ENCODE results near the gene TM4SF1. TPM values are rescaled to one million over a fixed set of nuclear protein-coding genes. Genes with fewer than 3 reads are reported as not detected.
A peak's percentile ranks its signal among the peaks of the same experiment; 100 is the strongest.

TM4SF1 gene
- total RNA-seq (2021; ENCODE audit: unreplicated experiment) = 1,063 TPM
- 1,714 TPM for polyA plus RNA-seq (2012; ENCODE audit: insufficient read length)
- percentile 100 among the genes with signal in this experiment for Bru-seq, nascent RNA
- BruChase-seq, experiment 1, labeled RNA remaining after a 2-hour chase = percentile 100 among the genes with signal in this experiment
- BruChase-seq, experiment 2, labeled RNA remaining after a 6-hour chase = percentile 100 among the genes with signal in this experiment
- long read RNA-seq, transcript TM4SF1-204 (4 exons, 976 nt) = minor isoform, 7 of 2,818 reads
- long read RNA-seq, transcript TM4SF1-201 (5 exons, 1,771 nt) = major isoform, 1,677 of 2,818 reads
- long read RNA-seq, partial matches to known transcripts = 22 of 2,818 reads
- long read RNA-seq, other reads (novel, unspliced or antisense) = 1,112 of 2,818 reads

DNA sequence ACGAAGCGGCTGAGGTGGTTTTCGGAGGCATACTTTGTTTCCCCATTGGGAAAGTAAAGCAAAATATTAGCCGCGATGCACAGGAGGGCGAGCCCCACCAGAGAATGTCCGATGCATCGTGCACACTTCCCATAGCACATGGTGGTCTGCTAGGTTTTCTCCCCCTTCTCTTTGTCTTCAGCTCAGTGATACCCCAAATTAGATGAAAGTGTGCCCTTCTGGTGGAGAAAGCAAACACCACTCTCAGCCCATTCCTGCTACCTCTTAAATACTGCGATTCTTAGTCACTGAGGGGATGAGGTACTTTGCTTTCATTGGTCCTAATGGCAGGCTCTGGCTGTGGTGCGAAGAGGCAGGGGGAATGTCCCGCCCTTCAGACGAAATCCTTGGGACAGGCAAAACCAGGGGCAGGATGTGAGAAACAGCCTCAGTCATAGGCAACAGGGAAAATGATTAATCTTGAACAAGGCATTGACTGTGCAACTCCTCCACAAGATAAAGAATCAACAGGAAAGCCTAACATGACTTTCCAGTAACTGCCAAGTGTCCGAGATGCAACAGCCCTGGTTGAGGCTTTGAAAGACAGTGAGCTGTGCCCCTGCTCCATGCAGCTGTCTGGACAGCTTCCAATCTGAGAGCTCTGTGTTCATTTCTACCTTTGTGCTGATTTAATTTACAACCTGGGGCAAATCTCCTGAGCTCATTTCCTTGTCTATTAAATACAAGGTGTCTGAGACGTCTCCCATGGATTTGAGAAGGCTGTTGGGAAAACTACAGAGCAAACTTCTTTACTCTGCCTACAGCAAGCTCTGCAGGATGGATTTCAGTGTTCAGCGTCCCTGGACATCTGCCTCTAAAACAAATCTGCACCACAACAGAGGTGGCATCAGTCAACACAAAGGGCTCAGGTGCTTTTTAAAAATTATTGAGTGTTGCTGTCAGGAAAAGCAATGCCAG is at the start of gene TM4SF1:
TSS of gene TM4SF1 (minus strand) at position 242 of the 957 bp plus-strand sequence. CDS start at position 140, 102 bp downstream.
- BruUV-seq (replicated peaks) = TSS peak; percentile 98
- DNase-seq (ENCODE audit: low read depth, low spot score) (peak; percentile 98), ATAC-seq (peak; percentile 85)
- CTCF ChIA-PET = no interaction called here
- H3K9me3 ChIP-seq (ENCODE audit: control insufficient read depth, insufficient read depth, low read depth, low read length) = no peaks in the 10 kb centered on the region
- POLR2A ChIA-PET = interaction anchor here (0.5 to 1.7 kb wide), 11 partner anchors 9 to 248 kb away, joined by 3 to 11 read pairs (median 4); partner anchors contain the start of gene HPS3
- intact Hi-C loops (cut with micrococcal nuclease; ENCODE audit: unreplicated experiment) = no loop called here
- no peak for TF ChIP-seq REST (IDR thresholded peaks at IDR 0.05; ENCODE audit: insufficient read depth in 1 of 2, low read depth in 2 of 2, low read length in 1 of 2)
- no peak for TF ChIP-seq CTCF (IDR thresholded peaks at IDR 0.05)
- peak; percentile 88 for TF ChIP-seq TCF7L2 (IDR thresholded peaks at IDR 0.05; ENCODE audit: low read depth, low read length)
- TF ChIP-seq POLR2AphosphoS5 (IDR thresholded peaks at IDR 0.05; ENCODE audit: low read depth, low read length) = peak; percentile 100
- peak; percentile 96 for TF ChIP-seq SIN3A (IDR thresholded peaks at IDR 0.05; ENCODE audit: borderline replicate concordance, insufficient read depth, low read depth, low read length)
- peak within 1 kb of the TSS; percentile 88 to 97 for H3K4me3 ChIP-seq (ENCODE audit: low read depth in 2 of 2, low read length in 2 of 2)
- in situ Hi-C loops (cut with HindIII; ENCODE audit: low pct_unique_long_range_greater_than_20kb, low sequenced_read_pairs) = no loop called here
- peaks cover 29% of the 10 kb centered on the region for H3K36me3 ChIP-seq (ENCODE audit: control insufficient read depth, insufficient read depth, low read length)
- no peaks in the 10 kb centered on the region for H3K27me3 ChIP-seq (ENCODE audit: control insufficient read depth, insufficient read depth, low read length)
- peak within 1 kb of the TSS; percentile 100 for H3K27ac ChIP-seq (ENCODE audit: low read length)
- H3K4me1 ChIP-seq (ENCODE audit: control insufficient read depth, insufficient read depth, low read length) = peaks cover 53% of the 10 kb centered on the region

DNA sequence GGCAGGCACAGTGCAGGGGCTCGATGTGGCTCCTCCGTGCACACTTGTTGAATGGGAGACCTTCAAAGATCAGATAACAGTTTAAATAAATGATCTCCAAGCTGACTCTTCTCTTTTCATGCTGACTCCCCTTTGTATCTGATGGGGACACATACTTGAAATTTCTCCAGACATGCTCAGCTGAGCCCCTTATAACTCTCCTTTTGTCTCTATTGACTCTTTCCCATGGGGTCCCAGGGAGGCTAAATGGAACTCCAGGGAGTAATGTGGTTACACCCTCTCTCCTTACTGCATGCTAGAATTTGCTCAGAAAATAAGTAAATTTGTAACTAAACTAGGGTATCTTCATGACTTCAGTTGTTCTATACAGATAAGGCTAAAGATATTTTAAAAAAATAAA is 48.9 kb upstream of the TM4SF1 start:
- Histone ChIP-seq H3K27ac (ENCODE audit: low read length) (no peak overlapping the region; the same call in 1 of the 2 replicates), H3K4me1 (ENCODE audit: control insufficient read depth, insufficient read depth, low read length) (no peaks in the 10 kb centered on the region), H3K4me3 (ENCODE audit: low read depth in 2 of 2, low read length in 2 of 2) (no peak overlapping the region), H3K27me3 (ENCODE audit: control insufficient read depth, insufficient read depth, low read length) (no peaks in the 10 kb centered on the region), H3K36me3 (ENCODE audit: control insufficient read depth, insufficient read depth, low read length) (no peaks in the 10 kb centered on the region), H3K9me3 (ENCODE audit: control insufficient read depth, insufficient read depth, low read depth, low read length) (no peaks in the 10 kb centered on the region)
- POLR2A ChIA-PET = no interaction called here
- TF ChIP-seq TCF7L2 (IDR thresholded peaks at IDR 0.05; ENCODE audit: low read depth, low read length) (no peak), POLR2AphosphoS5 (IDR thresholded peaks at IDR 0.05; ENCODE audit: low read depth, low read length) (no peak), CTCF (IDR thresholded peaks at IDR 0.05) (no peak), SIN3A (IDR thresholded peaks at IDR 0.05; ENCODE audit: borderline replicate concordance, insufficient read depth, low read depth, low read length) (no peak), REST (IDR thresholded peaks at IDR 0.05; ENCODE audit: insufficient read depth in 1 of 2, low read depth in 2 of 2, low read length in 1 of 2) (no peak)
- in situ Hi-C loops (cut with HindIII; ENCODE audit: low pct_unique_long_range_greater_than_20kb, low sequenced_read_pairs) = no loop called here
- BruUV-seq (replicated peaks) = no TSS peak
- CTCF ChIA-PET = no interaction called here
- DNase-seq (ENCODE audit: low read depth, low spot score) = no peak
- intact Hi-C loops (cut with micrococcal nuclease; ENCODE audit: unreplicated experiment) = no loop called here
- ATAC-seq = no peak

Measured in Panc1 (cell line).